ENCODE data around the gene DEDD2.

The DEDD2 gene

GRCh38 chr19:42189133-42189532 lies 28.3 kb downstream of the DEDD2 start:
- in situ Hi-C loops (cut with HindIII; ENCODE audit: low sequenced_read_pairs), result no loop called here
- no peak for DNase-seq (ENCODE audit: low read depth)
- no peak for TF ChIP-seq CTCF (IDR thresholded peaks at IDR 0.05; ENCODE audit: low read depth, low read length, missing control alignments)

DNA sequence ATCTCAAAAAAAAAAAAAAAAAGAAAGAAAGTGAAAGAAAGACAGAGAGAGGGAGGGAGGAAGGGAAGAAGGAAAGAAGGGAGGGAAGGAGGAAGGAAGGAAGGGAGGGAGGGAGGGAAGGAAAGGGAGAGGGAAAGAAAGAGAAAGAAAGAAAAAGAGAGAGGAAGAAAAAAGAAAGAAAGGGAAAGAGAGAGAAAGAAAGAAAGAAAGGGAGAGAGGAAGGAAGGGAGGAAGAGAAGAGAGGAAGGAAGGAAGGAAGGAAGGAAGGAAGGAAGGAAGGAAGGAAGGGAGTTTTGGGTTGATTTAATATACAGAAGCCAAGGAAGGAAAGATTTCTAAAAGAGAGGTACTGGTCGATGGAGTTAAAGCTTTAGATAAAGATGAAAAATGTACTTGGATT lies 28.8 kb downstream of the DEDD2 start:
- H3K4me3 ChIP-seq (ENCODE audit: low read depth, low read length), result no peak overlapping the region
- in situ Hi-C loops (cut with HindIII; ENCODE audit: low sequenced_read_pairs), result no loop called here
- DNase-seq (ENCODE audit: low read depth), result no peak
- no peak for TF ChIP-seq CTCF (IDR thresholded peaks at IDR 0.05; ENCODE audit: low read depth, low read length, missing control alignments)

More at GRCh38 chr19:42189133-42189532, 28.3 kb downstream of the DEDD2 start:
- H3K4me3 ChIP-seq (ENCODE audit: low read depth, low read length), result no peak overlapping the region

DNA sequence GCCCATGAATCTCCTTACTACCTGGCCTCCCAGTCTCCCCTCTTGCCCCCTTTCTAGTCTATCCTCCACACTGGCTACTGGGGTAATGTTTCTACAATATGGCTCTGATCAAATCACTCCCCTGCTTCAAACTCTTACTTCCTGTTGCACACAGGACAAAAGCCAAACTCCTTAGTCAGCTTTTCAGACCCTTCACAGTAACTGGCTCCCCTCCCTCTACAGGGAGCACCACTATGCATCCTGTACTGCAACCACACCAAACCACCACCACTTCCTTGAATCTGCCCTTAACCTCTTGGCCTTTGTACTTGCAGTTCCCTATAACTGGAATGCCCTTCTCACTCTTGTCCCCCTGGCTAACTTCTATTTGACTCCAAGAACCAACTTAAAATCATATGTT lies 32.2 kb downstream of the DEDD2 start:
- in situ Hi-C loops (cut with HindIII; ENCODE audit: low sequenced_read_pairs), result no loop called here
- H3K4me3 ChIP-seq (ENCODE audit: low read depth, low read length), result no peak overlapping the region
- no peak for DNase-seq (ENCODE audit: low read depth)
- TF ChIP-seq CTCF (IDR thresholded peaks at IDR 0.05; ENCODE audit: low read depth, low read length, missing control alignments), result no peak

- DNase-seq (ENCODE audit: low read depth), result peak; percentile 49
- peak; percentile 94 for TF ChIP-seq CTCF (IDR thresholded peaks at IDR 0.05; ENCODE audit: low read depth, low read length, missing control alignments)
- in situ Hi-C loops (cut with HindIII; ENCODE audit: low sequenced_read_pairs), result no loop called here
- no peak overlapping the region for H3K4me3 ChIP-seq (ENCODE audit: low read depth, low read length)
Measured at GRCh38 chr19:42184401-42184861, 33.0 kb downstream of the DEDD2 start.

DNA sequence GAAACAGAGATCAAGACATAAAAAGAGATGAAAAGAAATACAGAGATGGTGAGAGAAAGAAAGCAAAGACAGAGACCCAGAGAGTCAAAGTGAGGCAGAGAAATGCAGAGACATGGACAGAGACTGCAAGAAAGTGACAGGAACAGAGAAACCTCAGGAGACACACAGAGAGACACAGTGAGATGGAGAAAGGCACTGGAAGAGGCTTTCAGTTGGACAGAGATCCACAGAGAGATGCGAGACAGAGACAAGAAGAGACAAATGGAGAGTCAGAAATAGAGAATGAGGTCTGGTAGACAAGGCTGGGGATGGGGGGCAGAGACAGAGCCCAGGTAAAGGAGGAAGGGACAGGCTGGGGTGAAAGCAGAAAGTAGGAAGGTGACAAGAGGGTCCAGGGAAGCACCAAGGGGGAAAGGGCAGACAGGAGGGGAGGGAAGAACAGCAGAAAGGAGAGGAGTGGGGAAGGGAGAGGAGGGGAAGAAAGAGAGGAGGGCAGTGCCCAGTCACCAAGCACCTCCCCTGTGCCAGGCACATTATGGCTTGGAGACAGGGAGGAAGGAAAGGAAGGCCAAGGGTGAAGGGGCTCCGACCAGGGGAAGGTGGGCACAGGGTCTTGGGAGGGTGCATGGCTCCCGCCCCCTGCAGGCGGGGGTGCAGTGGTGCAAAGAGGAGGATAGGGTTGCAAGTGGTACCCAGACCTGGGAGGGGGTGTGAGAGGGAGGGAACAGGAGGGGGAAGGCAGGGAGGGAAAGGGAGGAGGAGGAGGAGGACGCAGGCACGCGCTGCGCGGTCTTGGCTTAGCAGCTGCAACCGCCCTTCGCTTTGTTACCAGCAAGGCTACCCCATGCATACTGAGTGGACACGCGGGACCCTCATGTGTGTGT lies 38.4 kb downstream of the DEDD2 start:
- no peak overlapping the region for H3K4me3 ChIP-seq (ENCODE audit: low read depth, low read length)
- TF ChIP-seq CTCF (IDR thresholded peaks at IDR 0.05; ENCODE audit: low read depth, low read length, missing control alignments), result peak; percentile 36
- in situ Hi-C loops (cut with HindIII; ENCODE audit: low sequenced_read_pairs), result no loop called here
- DNase-seq (ENCODE audit: low read depth), result no peak

DNA sequence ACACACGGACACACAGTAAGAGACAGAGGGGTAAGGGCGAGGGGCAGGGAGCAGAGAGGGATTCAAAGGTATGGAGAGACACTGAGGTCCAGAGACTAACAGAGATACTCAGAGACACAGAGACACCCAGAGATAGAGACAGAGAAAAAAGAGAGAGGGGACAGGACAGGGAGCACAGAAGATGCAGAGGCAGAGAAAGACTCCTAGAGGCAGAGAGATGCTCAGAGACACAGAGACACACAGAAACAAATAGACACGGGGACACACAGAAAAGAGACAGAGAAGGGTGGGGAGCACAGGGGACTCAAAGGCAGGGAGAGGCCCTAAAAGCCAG lies 39.8 kb downstream of the DEDD2 start:
- TF ChIP-seq CTCF (IDR thresholded peaks at IDR 0.05; ENCODE audit: low read depth, low read length, missing control alignments), result no peak
- H3K4me3 ChIP-seq (ENCODE audit: low read depth, low read length), result no peak overlapping the region
- in situ Hi-C loops (cut with HindIII; ENCODE audit: low sequenced_read_pairs), result no loop called here
- no peak for DNase-seq (ENCODE audit: low read depth)

Measured in astrocyte of the cerebellum (primary cell).